ENCODE measurements around the gene ARHGAP10. TPM values are rescaled to one million over a fixed set of nuclear protein-coding genes. Genes with fewer than 3 reads are reported as not detected.
A peak's percentile ranks its signal among the peaks of the same experiment; 100 is the strongest.

ARHGAP10 gene
- total and polyA plus RNA-seq, 10 of the 15 experiments (the other 5 are each of a cell fraction or from before 2014, with no cell fraction given): 1.3 to 25.8 (median 17.2) TPM

DNA sequence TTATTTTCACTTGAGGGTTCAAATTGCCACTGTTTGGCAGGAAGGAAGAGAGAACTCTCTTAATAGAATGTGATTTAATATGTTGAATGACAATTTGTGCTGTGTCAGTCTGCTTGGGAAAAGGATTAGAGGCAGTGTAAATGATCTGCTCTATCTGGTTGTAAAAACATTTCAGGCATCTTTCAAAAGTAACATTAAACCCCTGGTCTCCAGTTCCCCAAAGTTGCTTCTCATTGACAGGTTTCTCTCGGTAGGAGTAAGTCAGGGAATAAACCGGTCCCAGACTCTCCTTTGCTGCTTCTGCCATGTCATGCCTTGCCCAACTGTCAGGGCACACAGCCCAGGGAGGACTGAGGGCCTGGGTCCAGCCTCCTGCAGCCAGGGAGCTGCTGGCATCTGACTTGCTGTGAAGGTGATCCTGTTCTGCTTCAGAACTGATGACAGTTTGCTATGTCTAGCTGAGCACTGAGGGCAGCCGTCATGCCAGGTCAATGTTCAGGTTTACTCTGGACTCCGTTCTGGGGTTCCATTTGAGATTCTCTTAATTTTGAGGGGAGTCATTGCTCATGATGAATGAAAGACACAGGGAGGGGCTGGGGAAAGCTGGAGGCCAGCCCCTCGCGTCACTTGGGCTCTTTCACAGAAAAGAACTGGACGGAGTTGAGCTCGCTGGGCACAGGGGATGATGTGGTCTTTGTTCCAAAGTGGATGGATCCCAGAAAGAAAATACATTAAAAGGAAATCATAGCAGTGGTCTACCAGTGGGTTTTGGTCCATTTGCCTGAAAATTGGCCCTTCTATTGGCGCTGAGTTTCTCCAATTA lies 312.4 kb downstream of the ARHGAP10 start:
- no peaks in the 10 kb centered on the region for H3K9me3 ChIP-seq (replicated peaks; ENCODE audit: control insufficient read depth, insufficient read depth, low read length)

More for the DNA sequence above, 312.4 kb downstream of the ARHGAP10 start:
- H2AFZ ChIP-seq (ENCODE audit: control insufficient read depth, low read depth, low read length): no peak overlapping the region
- WGBS (ENCODE audit: insufficient coverage, insufficient replicate concordance, low lambda C conversion rate, missing lambda C conversion rate): 79% methylated on average over 9 of the region's 9 CpGs
- H3K4me2 ChIP-seq (ENCODE audit: control insufficient read depth, insufficient read depth): peak overlapping the region; percentile 18; the same call in 1 of the 2 replicates
- TF ChIP-seq TARDBP (IDR thresholded peaks at IDR 0.05; ENCODE audit: borderline replicate concordance) (no peak), ASH2L (IDR thresholded peaks at IDR 0.05; ENCODE audit: borderline replicate concordance, low read depth) (no peak), SREBF2 (IDR thresholded peaks at IDR 0.05; ENCODE audit: low read length) (no peak), MYC (IDR thresholded peaks at IDR 0.05; ENCODE audit: insufficient read depth, insufficient read length, insufficient replicate concordance, low read length, severe bottlenecking) (no peak), ZZZ3 (IDR thresholded peaks at IDR 0.05; ENCODE audit: control insufficient read depth, insufficient read length, low read depth) (no peak), HDAC6 (IDR thresholded peaks at IDR 0.05; ENCODE audit: unreplicated experiment) (no peak), SMARCA5 (IDR thresholded peaks at IDR 0.05) (no peak), SMC3 (IDR thresholded peaks at IDR 0.05; ENCODE audit: borderline replicate concordance, low read length) (no peak), IKZF1 (conservative IDR thresholded peaks at IDR 0.05) (no peak)
- TF ChIP-seq, protein P1, sequence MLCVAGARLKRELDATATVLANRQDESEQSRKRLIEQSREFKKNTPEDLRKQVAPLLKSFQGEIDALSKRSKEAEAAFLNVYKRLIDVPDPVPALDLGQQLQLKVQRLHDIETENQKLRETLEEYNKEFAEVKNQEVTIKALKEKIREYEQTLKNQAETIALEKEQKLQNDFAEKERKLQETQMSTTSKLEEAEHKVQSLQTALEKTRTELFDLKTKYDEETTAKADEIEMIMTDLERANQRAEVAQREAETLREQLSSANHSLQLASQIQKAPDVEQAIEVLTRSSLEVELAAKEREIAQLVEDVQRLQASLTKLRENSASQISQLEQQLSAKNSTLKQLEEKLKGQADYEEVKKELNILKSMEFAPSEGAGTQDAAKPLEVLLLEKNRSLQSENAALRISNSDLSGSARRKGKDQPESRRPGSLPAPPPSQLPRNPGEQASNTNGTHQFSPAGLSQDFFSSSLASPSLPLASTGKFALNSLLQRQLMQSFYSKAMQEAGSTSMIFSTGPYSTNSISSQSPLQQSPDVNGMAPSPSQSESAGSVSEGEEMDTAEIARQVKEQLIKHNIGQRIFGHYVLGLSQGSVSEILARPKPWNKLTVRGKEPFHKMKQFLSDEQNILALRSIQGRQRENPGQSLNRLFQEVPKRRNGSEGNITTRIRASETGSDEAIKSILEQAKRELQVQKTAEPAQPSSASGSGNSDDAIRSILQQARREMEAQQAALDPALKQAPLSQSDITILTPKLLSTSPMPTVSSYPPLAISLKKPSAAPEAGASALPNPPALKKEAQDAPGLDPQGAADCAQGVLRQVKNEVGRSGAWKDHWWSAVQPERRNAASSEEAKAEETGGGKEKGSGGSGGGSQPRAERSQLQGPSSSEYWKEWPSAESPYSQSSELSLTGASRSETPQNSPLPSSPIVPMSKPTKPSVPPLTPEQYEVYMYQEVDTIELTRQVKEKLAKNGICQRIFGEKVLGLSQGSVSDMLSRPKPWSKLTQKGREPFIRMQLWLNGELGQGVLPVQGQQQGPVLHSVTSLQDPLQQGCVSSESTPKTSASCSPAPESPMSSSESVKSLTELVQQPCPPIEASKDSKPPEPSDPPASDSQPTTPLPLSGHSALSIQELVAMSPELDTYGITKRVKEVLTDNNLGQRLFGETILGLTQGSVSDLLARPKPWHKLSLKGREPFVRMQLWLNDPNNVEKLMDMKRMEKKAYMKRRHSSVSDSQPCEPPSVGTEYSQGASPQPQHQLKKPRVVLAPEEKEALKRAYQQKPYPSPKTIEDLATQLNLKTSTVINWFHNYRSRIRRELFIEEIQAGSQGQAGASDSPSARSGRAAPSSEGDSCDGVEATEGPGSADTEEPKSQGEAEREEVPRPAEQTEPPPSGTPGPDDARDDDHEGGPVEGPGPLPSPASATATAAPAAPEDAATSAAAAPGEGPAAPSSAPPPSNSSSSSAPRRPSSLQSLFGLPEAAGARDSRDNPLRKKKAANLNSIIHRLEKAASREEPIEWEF (IDR thresholded peaks at IDR 0.05; ENCODE audit: insufficient replicate concordance, low read depth, low read length): no peak
- TF ChIP-seq, protein P2, sequence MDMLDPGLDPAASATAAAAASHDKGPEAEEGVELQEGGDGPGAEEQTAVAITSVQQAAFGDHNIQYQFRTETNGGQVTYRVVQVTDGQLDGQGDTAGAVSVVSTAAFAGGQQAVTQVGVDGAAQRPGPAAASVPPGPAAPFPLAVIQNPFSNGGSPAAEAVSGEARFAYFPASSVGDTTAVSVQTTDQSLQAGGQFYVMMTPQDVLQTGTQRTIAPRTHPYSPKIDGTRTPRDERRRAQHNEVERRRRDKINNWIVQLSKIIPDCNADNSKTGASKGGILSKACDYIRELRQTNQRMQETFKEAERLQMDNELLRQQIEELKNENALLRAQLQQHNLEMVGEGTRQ (IDR thresholded peaks at IDR 0.05; ENCODE audit: borderline replicate concordance, low read depth, low read length): no peak
- H3K27me3 ChIP-seq (replicated peaks in 1 of 2; ENCODE audit: control insufficient read depth in 2 of 2, insufficient read depth in 2 of 2, low read length in 1 of 2): no peaks in the 10 kb centered on the region
- BruUV-seq (replicated peaks): no TSS peak
- RAD21 ChIA-PET (ENCODE audit: unreplicated experiment): interaction anchor here (1.2 kb wide), 1 partner anchor 12 kb away, joined by 5 read pairs; no protein-coding TSS in a partner anchor
- H3K9ac ChIP-seq (ENCODE audit: control insufficient read depth, insufficient read depth, low read length): no peak overlapping the region
- SMC1A ChIA-PET (ENCODE audit: uncharacterized antibody, unreplicated experiment): interaction anchor here (0.8 to 2.0 kb wide), 11 partner anchors 9 to 224 kb away, joined by 3 to 13 read pairs (median 3); no protein-coding TSS in a partner anchor
- DNase-seq (ENCODE audit: low read depth, low spot score) (no peak), FAIRE-seq (no peak), ATAC-seq (peak; percentile 41)
- peaks cover 0 to 5% of the 10 kb centered on the region in 2 experiments; a peak in 2 of 4 replicates for H3K36me3 ChIP-seq (ENCODE audit: control insufficient read depth in 2 of 2, insufficient read depth in 2 of 2, low read length in 1 of 2)
- intact Hi-C loops (cut with micrococcal nuclease; ENCODE audit: unreplicated experiment): no loop called here
- H3K27ac ChIP-seq (ENCODE audit: control insufficient read depth, insufficient read depth): no peak overlapping the region
- H3K79me2 ChIP-seq (ENCODE audit: control insufficient read depth, insufficient read depth, low read length): no peaks in the 10 kb centered on the region
- H3K4me1 ChIP-seq (ENCODE audit: control insufficient read depth, insufficient read depth, low read length): peaks cover 7% of the 10 kb centered on the region
- peaks cover 2% of the 10 kb centered on the region for H4K20me1 ChIP-seq (ENCODE audit: control insufficient read depth, insufficient read depth)
- POLR2A ChIA-PET: no interaction called here
- no peak overlapping the region for H3K4me3 ChIP-seq
- CTCF ChIA-PET: interaction anchor here (0.6 to 2.3 kb wide), 10 partner anchors 7 to 581 kb away, joined by 3 to 25 read pairs (median 4); no protein-coding TSS in a partner anchor
- in situ Hi-C loops (cut with MboI): no loop called here

Data from GM12878 (cell line).